ENCODE data around the gene CDK5R2. TPM values are rescaled to one million over a fixed set of nuclear protein-coding genes. Genes with fewer than 3 reads are reported as not detected.

The CDK5R2 gene
- total RNA-seq, 1 donor from 2014 or later: 1.9 TPM

- no peaks in the 10 kb centered on the region for H3K36me3 Mint-ChIP-seq (ENCODE audit: low read depth)
- no peaks in the 10 kb centered on the region for H3K4me1 Mint-ChIP-seq
- peak overlapping the region; percentile 79 for H3K4me3 Mint-ChIP-seq
- peaks cover 96% of the 10 kb centered on the region for H3K27me3 Mint-ChIP-seq (ENCODE audit: low read depth)
- DNase-seq (ENCODE audit: low read depth, low spot score): peak; percentile 97
- H3K27ac Mint-ChIP-seq (ENCODE audit: unreplicated experiment): no peak overlapping the region
- no peaks in the 10 kb centered on the region for H3K9me3 Mint-ChIP-seq
- peak; percentile 91 for TF ChIP-seq CTCF (conservative IDR thresholded peaks at IDR 0.05)
Measured at GRCh38 chr2:218995972-218996711, 36.7 kb downstream of the CDK5R2 start.

GRCh38 chr2:218996937-218997336 is 37.5 kb downstream of the CDK5R2 start:
- H3K4me1 Mint-ChIP-seq: no peaks in the 10 kb centered on the region
- H3K4me3 Mint-ChIP-seq: no peak overlapping the region
- TF ChIP-seq CTCF (conservative IDR thresholded peaks at IDR 0.05): no peak
- no peak for DNase-seq (ENCODE audit: low read depth, low spot score)
- H3K9me3 Mint-ChIP-seq: no peaks in the 10 kb centered on the region
- H3K27me3 Mint-ChIP-seq (ENCODE audit: low read depth): peaks cover 95% of the 10 kb centered on the region
- no peaks in the 10 kb centered on the region for H3K36me3 Mint-ChIP-seq (ENCODE audit: low read depth)
- H3K27ac Mint-ChIP-seq (ENCODE audit: unreplicated experiment): no peak overlapping the region

GRCh38 chr2:218997731-218998130 is 38.3 kb downstream of the CDK5R2 start:
- no peak for DNase-seq (ENCODE audit: low read depth, low spot score)
- H3K27me3 Mint-ChIP-seq (ENCODE audit: low read depth): peaks cover 95% of the 10 kb centered on the region
- H3K27ac Mint-ChIP-seq (ENCODE audit: unreplicated experiment): no peak overlapping the region
- no peak for TF ChIP-seq CTCF (conservative IDR thresholded peaks at IDR 0.05)
- no peaks in the 10 kb centered on the region for H3K36me3 Mint-ChIP-seq (ENCODE audit: low read depth)
- H3K4me3 Mint-ChIP-seq: no peak overlapping the region
- no peaks in the 10 kb centered on the region for H3K4me1 Mint-ChIP-seq
- no peaks in the 10 kb centered on the region for H3K9me3 Mint-ChIP-seq

- Mint-ChIP-seq H3K4me3 (no peak overlapping the region), H3K36me3 (ENCODE audit: low read depth) (no peaks in the 10 kb centered on the region), H3K27me3 (ENCODE audit: low read depth) (peaks cover 98% of the 10 kb centered on the region), H3K9me3 (no peaks in the 10 kb centered on the region), H3K4me1 (no peaks in the 10 kb centered on the region), H3K27ac (ENCODE audit: unreplicated experiment) (no peak overlapping the region)
- no peak for DNase-seq (ENCODE audit: low read depth, low spot score)
- TF ChIP-seq CTCF (conservative IDR thresholded peaks at IDR 0.05): no peak
Measured at GRCh38 chr2:218998414-218999002, 39.0 kb downstream of the CDK5R2 start.

- Mint-ChIP-seq H3K27ac (ENCODE audit: unreplicated experiment) (no peak overlapping the region), H3K36me3 (ENCODE audit: low read depth) (no peaks in the 10 kb centered on the region), H3K9me3 (no peaks in the 10 kb centered on the region), H3K4me3 (no peak overlapping the region), H3K4me1 (no peaks in the 10 kb centered on the region), H3K27me3 (ENCODE audit: low read depth) (peaks cover 98% of the 10 kb centered on the region)
- TF ChIP-seq CTCF (conservative IDR thresholded peaks at IDR 0.05): no peak
- no peak for DNase-seq (ENCODE audit: low read depth, low spot score)
Measured at GRCh38 chr2:218999021-218999880, 39.8 kb downstream of the CDK5R2 start.

Measured in neural crest cell (in vitro differentiated cells).